Regular cardiac myocyte (primary cell): ENCODE data around the gene RPS15. TPM values are rescaled to one million over a fixed set of nuclear protein-coding genes. Genes with fewer than 3 reads are reported as not detected.

Experiments
- total RNA-seq: library from RNA; depleted of rRNA; stranded (reverse); fragments of >200 nt; gene quantifications from 2 replicates; pipeline ENCODE4 v1.2.3, GENCODE V29; 2014

RPS15 gene
- total RNA-seq, result 300 and 351 TPM in 2 replicates

DNA sequence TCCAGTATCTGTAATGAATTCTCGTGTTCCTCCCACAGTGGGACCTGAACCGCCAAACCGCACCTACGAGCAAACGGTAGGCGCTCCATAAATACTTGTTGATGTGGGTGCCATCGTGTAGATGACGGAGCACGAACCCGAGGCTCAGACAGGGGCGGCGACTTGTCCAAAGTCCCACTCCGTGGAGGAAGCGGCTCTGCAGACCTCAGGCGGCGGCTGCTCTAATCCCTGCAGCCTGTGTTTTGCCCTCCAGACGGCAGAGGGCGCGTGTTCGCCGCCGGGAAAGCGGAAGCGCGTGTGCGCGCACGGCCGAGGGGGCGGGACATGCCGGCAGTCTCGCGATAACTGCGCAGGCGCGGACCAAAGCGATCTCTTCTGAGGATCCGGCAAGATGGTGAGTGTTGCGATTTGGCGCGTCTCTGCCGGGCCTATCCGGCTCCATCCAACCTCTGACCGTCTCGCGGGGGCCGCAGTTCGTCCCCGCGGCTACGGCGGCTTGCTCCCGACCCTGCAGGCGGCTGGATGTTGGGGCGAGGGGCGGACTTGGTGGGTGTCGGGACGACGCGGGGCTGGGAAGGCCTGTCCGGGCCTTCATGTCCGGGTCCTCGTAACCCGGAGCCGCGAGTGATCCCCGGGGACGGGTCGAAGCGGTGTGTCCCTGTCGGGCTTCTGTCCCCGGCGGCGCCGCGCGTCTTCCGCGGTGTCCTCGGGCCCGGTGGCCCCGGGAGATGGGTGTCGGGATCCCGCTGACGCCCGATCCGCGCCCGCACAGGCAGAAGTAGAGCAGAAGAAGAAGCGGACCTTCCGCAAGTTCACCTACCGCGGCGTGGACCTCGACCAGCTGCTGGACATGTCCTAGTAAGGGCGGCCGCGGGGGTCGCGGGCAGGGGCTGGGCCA is at the start of gene RPS15:
Gene RPS15 (plus strand): TSS at position 362 of the 898 bp plus-strand sequence. CDS start 30 bp downstream, at position 392.

DNA sequence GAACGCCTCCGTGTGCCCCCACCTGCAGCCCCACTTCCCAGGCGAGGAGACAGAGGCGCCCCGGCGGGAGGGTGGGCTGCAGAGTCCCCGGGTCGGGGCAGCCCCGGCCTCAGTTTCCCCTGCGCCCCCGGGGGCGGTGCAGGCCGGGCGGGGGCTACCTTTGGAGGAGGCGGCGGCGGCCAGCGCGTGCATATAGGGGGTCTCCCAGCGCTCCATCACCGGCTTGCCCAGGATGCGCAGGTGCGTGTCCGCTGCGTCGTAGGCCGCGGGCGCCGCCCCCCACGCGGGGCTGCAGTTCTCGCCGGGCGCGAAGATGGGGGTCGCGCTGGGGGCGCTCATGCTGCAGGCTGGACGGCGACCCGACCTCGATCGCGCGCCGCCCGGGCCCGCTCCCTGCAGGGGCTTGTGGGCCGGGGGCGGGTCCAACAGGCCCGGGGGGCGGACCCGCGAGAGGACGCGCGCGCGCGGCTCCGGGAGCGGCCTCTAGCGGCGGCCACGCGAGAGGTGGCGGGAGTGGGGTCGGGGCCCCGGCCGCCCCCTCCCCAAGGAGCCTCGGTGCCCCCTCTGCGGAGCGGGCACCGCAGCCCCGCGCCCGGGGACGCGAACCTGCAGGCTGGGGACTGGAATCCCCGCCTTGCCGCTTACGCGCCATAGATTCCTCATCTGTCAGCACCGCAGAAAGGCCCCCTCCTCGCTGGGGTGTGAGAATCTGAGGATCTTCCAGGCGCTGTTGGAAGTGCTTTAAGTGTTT is 36.9 kb upstream of the RPS15 start, which contains the start of gene GAMT:
Gene GAMT (minus strand): TSS at position 405 of the 751 bp plus-strand sequence. CDS start 66 bp downstream, at position 339.

DNA sequence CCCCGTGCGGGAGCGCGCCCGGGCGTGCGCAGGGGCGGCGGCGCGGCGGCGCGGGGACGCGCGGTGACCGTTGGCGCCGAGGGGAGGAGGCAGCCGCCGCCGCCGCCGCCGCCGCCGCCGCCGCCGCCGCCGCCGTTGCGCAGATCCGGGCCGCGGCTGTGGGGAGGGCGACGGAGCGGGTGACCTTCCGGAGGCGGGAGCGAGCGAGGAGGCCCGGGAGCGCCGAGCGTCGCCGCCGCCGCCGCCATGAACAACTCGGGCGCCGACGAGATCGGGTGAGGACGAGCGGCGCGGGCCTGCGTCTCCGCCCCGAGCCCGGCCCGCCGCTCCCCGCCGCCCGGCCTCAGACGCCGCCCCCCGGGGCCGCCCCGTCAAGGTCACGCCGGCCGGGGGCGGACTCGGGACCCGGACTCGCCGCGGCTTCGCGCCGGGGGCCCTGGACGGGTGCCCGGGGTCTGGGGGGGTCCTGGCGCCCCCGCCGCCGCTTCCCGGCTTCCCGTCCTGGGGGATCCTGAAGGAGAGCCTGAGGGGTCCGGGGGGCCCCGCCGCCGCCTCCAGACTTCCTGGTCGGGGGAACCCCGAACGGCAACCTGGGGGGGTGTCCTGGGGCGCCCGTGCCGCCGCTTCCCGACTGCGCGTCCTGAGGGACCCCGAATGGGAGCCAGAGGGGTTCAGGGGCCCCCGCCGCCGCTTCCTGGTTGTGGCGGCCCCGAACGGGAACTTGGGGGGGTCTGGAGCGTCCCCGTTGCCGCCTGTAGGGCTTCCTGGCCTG is 30.5 kb upstream of the RPS15 start, which contains the start of gene DAZAP1:
Gene DAZAP1 (plus strand): TSS at position 59 of the 772 bp plus-strand sequence. CDS start 188 bp downstream, at position 247.

DNA sequence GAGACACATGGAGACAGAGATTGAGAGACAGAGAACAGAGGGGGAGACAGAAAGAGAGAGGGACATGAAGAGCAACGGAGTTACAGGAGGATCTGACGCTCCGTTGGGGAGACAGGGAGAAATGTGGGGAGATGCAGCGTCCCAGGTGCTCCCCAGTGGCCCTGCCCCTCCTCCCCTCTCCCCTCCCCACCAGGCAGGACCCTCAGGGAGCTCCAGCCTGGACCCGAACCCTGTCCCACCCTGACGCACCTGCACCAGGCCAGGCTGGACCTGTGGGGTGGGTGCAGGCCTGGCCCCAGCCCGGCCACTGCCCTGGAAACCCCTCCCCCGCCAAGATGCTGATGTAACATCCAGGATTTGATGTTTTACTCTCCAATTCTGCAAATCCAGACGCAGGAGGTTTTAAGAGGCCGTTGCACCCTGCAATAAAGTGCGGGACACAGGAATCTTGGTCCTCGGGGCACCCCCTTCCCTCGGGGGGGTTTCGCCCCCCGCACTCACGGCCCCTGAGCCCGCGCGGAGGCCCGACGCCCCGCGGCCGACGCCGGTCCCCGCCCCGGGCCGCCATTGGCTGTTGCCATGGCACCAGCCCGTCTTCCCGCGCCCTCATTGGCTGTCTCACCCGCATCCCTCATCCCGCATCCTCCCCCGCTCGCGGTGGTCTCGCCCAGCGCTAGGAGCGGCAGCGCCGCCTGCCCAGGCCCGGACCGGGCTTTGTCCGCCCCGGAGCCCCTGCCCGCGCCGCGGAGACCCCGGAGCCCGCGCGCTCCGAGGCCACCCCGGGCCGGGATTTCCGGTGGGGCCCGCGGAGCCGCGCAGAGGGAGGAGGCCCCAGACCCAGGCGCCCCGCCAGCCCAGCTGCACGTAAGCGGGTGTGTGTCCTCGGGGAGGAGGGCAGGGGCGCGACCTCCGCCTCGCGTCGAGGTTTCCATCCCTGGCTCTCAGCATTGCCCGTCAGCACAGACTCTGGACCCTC is 11.6 kb downstream of the RPS15 start, which contains the start of gene APC2:
Gene APC2 (plus strand): TSS at position 655 of the 976 bp plus-strand sequence. CDS start 2,881 bp downstream, outside the sequence.

DNA sequence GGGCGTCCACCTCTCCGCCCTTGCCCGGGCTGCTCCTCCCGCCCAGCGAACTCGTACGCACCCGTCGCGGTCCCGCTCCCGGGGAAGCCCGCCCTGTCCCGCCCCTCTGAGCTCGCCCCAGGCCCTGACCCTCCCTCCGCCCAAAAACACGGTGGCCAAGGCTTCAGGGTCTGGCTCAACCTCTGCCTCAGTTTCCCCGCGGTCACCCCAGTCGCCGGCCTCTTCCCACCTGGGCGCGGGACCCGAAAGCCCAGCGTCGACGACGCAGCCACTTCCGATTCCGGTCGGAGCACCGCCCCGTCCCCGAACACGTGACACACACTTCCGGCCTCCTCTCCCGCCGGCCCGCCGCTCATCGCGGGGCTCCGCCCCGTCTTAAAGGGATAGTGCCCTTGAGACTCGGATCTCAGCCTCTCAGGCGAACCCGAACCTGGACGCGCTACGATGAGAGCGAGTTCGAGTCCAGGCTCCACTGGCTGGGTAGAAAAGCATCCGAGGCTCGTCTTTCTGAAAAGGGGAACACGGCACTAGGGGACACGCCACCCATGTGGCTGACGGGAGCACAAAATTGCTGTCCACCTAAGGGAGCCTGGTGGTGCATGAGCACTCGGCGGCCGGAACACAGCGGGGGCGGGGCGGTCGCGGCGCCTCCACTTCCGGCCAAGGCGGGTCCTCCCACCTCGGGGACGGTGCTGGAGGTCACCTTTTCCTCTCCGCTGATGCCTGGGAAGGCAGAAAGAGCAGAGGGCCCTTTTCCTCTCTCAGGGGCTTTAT is 40.9 kb downstream of the RPS15 start, which contains the start of gene C19orf25:
Gene C19orf25 (minus strand): TSS at position 282 of the 774 bp plus-strand sequence. CDS start 312 bp downstream, outside the sequence.

Other genes with a start within 250 kb of the RPS15 start
- gene STK11, start 232.6 kb upstream of the RPS15 start, total RNA-seq, result 82.9 and 101 TPM in 2 replicates
- gene CBARP, start 200.4 kb upstream of the RPS15 start, total RNA-seq, result 1.7 TPM in 2 replicates
- gene ATP5F1D, start 196.6 kb upstream of the RPS15 start, total RNA-seq, result 11.8 and 29.1 TPM in 2 replicates
- gene MIDN, start 189.8 kb upstream of the RPS15 start, total RNA-seq, result 8.7 and 22.4 TPM in 2 replicates
- 199 and 207 TPM in 2 replicates for gene CIRBP, start 169.1 kb upstream of the RPS15 start, total RNA-seq
- 22.8 and 24.2 TPM in 2 replicates for gene FAM174C, start 162.9 kb upstream of the RPS15 start, total RNA-seq
- not detected in 2 replicates for gene EFNA2, start 152.5 kb upstream of the RPS15 start, total RNA-seq
- 47.6 and 53.3 TPM in 2 replicates for gene NDUFS7, start 54.5 kb upstream of the RPS15 start, total RNA-seq
- gene GAMT, start 36.9 kb upstream of the RPS15 start, total RNA-seq, result 35.2 and 40.1 TPM in 2 replicates
- gene DAZAP1, start 30.8 kb upstream of the RPS15 start, total RNA-seq, result 42.3 and 80.3 TPM in 2 replicates
- gene APC2, start 11.7 kb downstream of the RPS15 start, total RNA-seq, result 0.19 and 0.28 TPM in 2 replicates
- 21.3 and 23.7 TPM in 2 replicates for gene C19orf25, start 40.8 kb downstream of the RPS15 start, total RNA-seq
- gene PCSK4, start 52.0 kb downstream of the RPS15 start, total RNA-seq, result 0.19 and 1.4 TPM in 2 replicates
- 1.2 and 2.8 TPM in 2 replicates for gene REEP6, start 52.8 kb downstream of the RPS15 start, total RNA-seq
- 1.9 and 3.4 TPM in 2 replicates for gene ADAMTSL5, start 74.6 kb downstream of the RPS15 start, total RNA-seq
- under 0.01 TPM in 1 of 2 replicates, not detected in the other for gene PLK5, start 85.7 kb downstream of the RPS15 start, total RNA-seq
- gene MEX3D, start 129.9 kb downstream of the RPS15 start, total RNA-seq, result 40.9 and 42.0 TPM in 2 replicates
- gene MBD3, start 154.5 kb downstream of the RPS15 start, total RNA-seq, result 59.2 and 101 TPM in 2 replicates
- 58.1 and 76.7 TPM in 2 replicates for gene UQCR11, start 167.1 kb downstream of the RPS15 start, total RNA-seq
- 34.4 and 71.9 TPM in 2 replicates for gene TCF3, start 214.2 kb downstream of the RPS15 start, total RNA-seq